Heart left ventricle (tissue), 16 donors: ENCODE measurements around the gene CDA. TPM values are rescaled to one million over a fixed set of nuclear protein-coding genes. Genes with fewer than 3 reads are reported as not detected.
A peak's percentile ranks its signal among the peaks of the same experiment; 100 is the strongest.

Experiments
- ATAC-seq, 4 donors: fragments of 200-7000 bp; cut with Tn5 transposase; one replicate each; pipeline ENCODE4 v1.9.1; 2020 to 2022; ENCODE audit warnings: moderate library complexity in 4 of 4, mild to moderate bottlenecking in 3 of 4, moderate number of reproducible peaks in 1 of 4
- DNase-seq, 5 donors: peaks; one replicate each; pipeline ENCODE4 v3.0.0-alpha.2; 2020
- H3K27ac ChIP-seq, 12 donors: fragments of 200-600 bp; sonication (generic) in 4 of 12; one replicate each; pipeline versions ENCODE4 v1.5.0 to v1.8.0; 2016 to 2022; ENCODE audit warnings: mild to moderate bottlenecking in 2 of 12
- H3K27me3 ChIP-seq, 9 donors: fragments of 200-600 bp; sonication (generic) in 2 of 9; one replicate each; pipeline versions ENCODE4 v1.5.1 to v1.8.0; 2016 to 2022; ENCODE audit warnings: mild to moderate bottlenecking in 3 of 9
- H3K36me3 ChIP-seq, 9 donors: fragments of 200-600 bp; sonication (generic) in 2 of 9; one replicate each; pipeline versions ENCODE4 v1.5.0 to v1.8.0; 2018 to 2022; ENCODE audit warnings: mild to moderate bottlenecking in 2 of 9
- H3K4me1 ChIP-seq, 12 donors: fragments of 200-600 bp; sonication (generic) in 4 of 12; one replicate each; pipeline versions ENCODE4 v1.5.0 to v1.8.0; 2016 to 2022; ENCODE audit warnings: mild to moderate bottlenecking in 3 of 12
- H3K4me3 ChIP-seq, 12 donors: fragments of 200-600 bp; sonication (generic) in 4 of 12; one replicate each; pipeline versions ENCODE4 v1.5.0 to v1.8.0; 2017 to 2022; ENCODE audit warnings: mild to moderate bottlenecking in 9 of 12, moderate library complexity in 4 of 12
- H3K9me3 ChIP-seq, 12 donors: fragments of 200-600 bp; sonication (generic) in 4 of 12; one replicate each; pipeline versions ENCODE4 v1.5.0 to v1.8.0; 2016 to 2022; ENCODE audit warnings: mild to moderate bottlenecking in 1 of 12
- POLR2A ChIP-seq, 2 donors: fragments of 450-650 bp; IDR thresholded peaks; one replicate each; pipeline ENCODE4 v1.6.1; 2017; ENCODE audit warnings: antibody characterized with exemption in 2 of 2, mild to moderate bottlenecking in 2 of 2, moderate library complexity in 2 of 2
- WGBS, 4 donors: extraction: QIAGEN DNeasy Blood & Tissue Kit in 2 of 4; methylation state at CpG; one replicate each; pipeline versions ENCODE4 v1.1.5 to v1.1.7; 2013 to 2018; 5-methylcytosine and 5-hydroxymethylcytosine counted together
- intact Hi-C, 10 donors: fragments of 100-400 bp; cut with DNase I; formaldehyde crosslinking; loops; one replicate each; pipeline versions ENCODE4 v1.11.1 to v1.14.2; 2022
- polyA plus RNA-seq, 2 donors: library from polyadenylated mRNA; stranded (reverse); fragments of 200-250 nt; gene quantifications; one replicate each; pipeline ENCODE4 v1.2.3, GENCODE V29; 2013
- total RNA-seq, 9 donors: library from RNA; depleted of rRNA in 2 of 9; stranded (reverse); fragments of >200 nt in 2 of 9; fragmentation: NEBNext Ultra II Directional in 3 of 9; extraction: Animal tissue kit (Norgen Biotek cat#: 25700) in 3 of 9; gene quantifications; one replicate each; pipeline versions ENCODE4 v1.1.0 to v1.2.4, GENCODE V29; 2016 to 2023
- TF ChIP-seq, protein P1 (sequence below), 12 donors: fragments of 200-600 bp; sonication (generic) in 4 of 12; IDR thresholded peaks; one replicate each; pipeline versions ENCODE4 v1.5.0 to v1.8.0; 2018 to 2022; ENCODE audit warnings: antibody characterized with exemption in 12 of 12, mild to moderate bottlenecking in 5 of 12
- donor health status: ischemic (EF 13 %, LVEDD 7.1; RV severe dilation, severe dysfunction).
- donor health status: healthy with polysubstance abuse.
- donor health status: DM: no; HTN: yes; CAD: no.
- donor health status: DM: no; HTN: no; CAD: no.
- donor health status: ischemic (EF 25% LVEDD 6.9; RV normal size, moderate dysfunction).
- donor health status: ischemic (EF 25% LVEDD 5.7; RV mildly dilated, moderate dysfunction).
- donor health status: healthy.
- donor health status: DM: yes; HTN: yes; CAD: no.
- donor health status: ischemic (EF 35%, LVEDD 5.7; RV mildly dilated, moderate dysfunction).
- donor health status: nonischemic (EF 11% LVEDD 7.7; RV severe dilation, severe dysfunction).
- donor health status: DM: yes; HTN: yes; CAD: no.
- donor health status: PGD.
- donor health status: ischemic (EF 29% LVEDD 5.4; RV normal size, mild dysfunction).
- donor health status: nonischemic (EF 23%, LVEDD 6.1; RV moderate dilation, normal function).

The CDA gene
- total and polyA plus RNA-seq, 11 donors: 0.63 to 7.6 (median 2.9) TPM

- no peaks in the 10 kb centered on the region for H3K9me3 ChIP-seq
- H3K4me3 ChIP-seq: peak within 1 kb of the TSS; percentile 81 to 100 (median 97)
- intact Hi-C loops: loop anchor here in 8 of 10 donors (1.0 to 5.0 kb wide), 8 partner anchors 28 to 126 kb away; partner anchors contain the start of genes CDA (in 1 of the 8), DDOST (in 1 of the 8) and MUL1 (in 1 of the 8)
- peak within 1 kb of the TSS; percentile 89 to 100 (median 96) for H3K27ac ChIP-seq
- no peaks in the 10 kb centered on the region for H3K27me3 ChIP-seq
- H3K4me1 ChIP-seq: peaks cover 0 to 31% (median 15%) of the 10 kb centered on the region in 12 donors
- ATAC-seq (peak; percentile 90 to 94 (median 92)), DNase-seq (peak; percentile 83 to 91 (median 84))
- peaks cover 0 to 25% (median 21%) of the 10 kb centered on the region in 9 donors for H3K36me3 ChIP-seq
- 1 to 3% (median 2%) methylated on average over 49 to 93 of the region's 93 CpGs for WGBS, 4 donors
- TF ChIP-seq POLR2A (IDR thresholded peaks at IDR 0.05): peak; percentile 31 to 91
- TF ChIP-seq, protein P1, sequence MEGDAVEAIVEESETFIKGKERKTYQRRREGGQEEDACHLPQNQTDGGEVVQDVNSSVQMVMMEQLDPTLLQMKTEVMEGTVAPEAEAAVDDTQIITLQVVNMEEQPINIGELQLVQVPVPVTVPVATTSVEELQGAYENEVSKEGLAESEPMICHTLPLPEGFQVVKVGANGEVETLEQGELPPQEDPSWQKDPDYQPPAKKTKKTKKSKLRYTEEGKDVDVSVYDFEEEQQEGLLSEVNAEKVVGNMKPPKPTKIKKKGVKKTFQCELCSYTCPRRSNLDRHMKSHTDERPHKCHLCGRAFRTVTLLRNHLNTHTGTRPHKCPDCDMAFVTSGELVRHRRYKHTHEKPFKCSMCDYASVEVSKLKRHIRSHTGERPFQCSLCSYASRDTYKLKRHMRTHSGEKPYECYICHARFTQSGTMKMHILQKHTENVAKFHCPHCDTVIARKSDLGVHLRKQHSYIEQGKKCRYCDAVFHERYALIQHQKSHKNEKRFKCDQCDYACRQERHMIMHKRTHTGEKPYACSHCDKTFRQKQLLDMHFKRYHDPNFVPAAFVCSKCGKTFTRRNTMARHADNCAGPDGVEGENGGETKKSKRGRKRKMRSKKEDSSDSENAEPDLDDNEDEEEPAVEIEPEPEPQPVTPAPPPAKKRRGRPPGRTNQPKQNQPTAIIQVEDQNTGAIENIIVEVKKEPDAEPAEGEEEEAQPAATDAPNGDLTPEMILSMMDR (IDR thresholded peaks at IDR 0.05): peak; percentile 97 to 100 (median 99)
Observed at GRCh38 chr1:20633190-20634064, 44.5 kb downstream of the CDA start, which contains the start of gene PINK1. TSS of gene PINK1 (plus strand) at chr1:20633458. CDS start at chr1:20633549, 91 bp downstream.

- 3 to 5% (median 3%) methylated on average over 11 of the region's 11 CpGs for WGBS, 4 donors
- intact Hi-C loops: loop anchor here in 7 of 10 donors (1.0 to 5.0 kb wide), 5 partner anchors 27 to 127 kb away; partner anchors contain the start of genes CDA (in 1 of the 7), DDOST (in 1 of the 7) and MUL1 (in 1 of the 7)
- peak overlapping the region; percentile 81 to 100 (median 97) for H3K4me3 ChIP-seq
- peaks cover 0 to 32% (median 28%) of the 10 kb centered on the region in 9 donors for H3K36me3 ChIP-seq
- no peaks in the 10 kb centered on the region for H3K9me3 ChIP-seq
- H3K27ac ChIP-seq: peak overlapping the region in 11 of 12 donors; percentile 89 to 100 (median 97)
- H3K4me1 ChIP-seq: peaks cover 0 to 31% (median 15%) of the 10 kb centered on the region in 12 donors
- ATAC-seq (peak in 3 of 4 donors; percentile 1 to 8 (median 7)), DNase-seq (no peak)
- no peaks in the 10 kb centered on the region for H3K27me3 ChIP-seq
- no peak for TF ChIP-seq POLR2A (IDR thresholded peaks at IDR 0.05)
Observed at GRCh38 chr1:20634065-20634593, 45.2 kb downstream of the CDA start.

DNA sequence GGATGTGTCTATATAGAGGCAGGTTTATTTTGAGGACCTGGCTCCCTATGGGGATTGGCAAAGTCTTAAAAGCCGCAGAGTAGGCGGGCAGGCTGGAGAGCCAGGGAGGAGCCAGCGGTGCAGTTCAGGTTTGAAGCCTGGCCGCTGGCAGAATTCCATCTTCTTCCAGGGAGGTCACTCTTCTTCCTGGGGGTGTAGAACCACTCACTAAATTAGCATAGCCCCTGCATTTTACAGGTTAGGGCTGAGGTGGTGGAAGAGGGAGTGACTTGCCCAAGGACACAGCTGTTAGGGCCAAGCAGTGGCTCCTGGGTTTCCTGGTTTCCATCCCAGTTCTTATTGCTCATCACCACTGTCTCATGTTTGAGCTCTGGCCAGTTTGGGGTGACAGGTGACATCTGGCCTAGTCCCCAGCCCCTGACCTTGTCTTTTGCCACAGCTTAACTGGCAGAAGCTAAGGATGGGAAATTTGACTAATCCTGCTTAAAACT is 45.7 kb downstream of the CDA start:
- ATAC-seq: peak; percentile 35 to 75 (median 67)
- H3K9me3 ChIP-seq: no peaks in the 10 kb centered on the region
- H3K4me1 ChIP-seq: peaks cover 0 to 31% (median 15%) of the 10 kb centered on the region in 12 donors
- TF ChIP-seq, protein P1 (IDR thresholded peaks at IDR 0.05): no peak
- no peak for TF ChIP-seq POLR2A (IDR thresholded peaks at IDR 0.05)
- intact Hi-C loops: loop anchor here in 7 of 10 donors (1.0 to 5.0 kb wide), 5 partner anchors 27 to 127 kb away; partner anchors contain the start of genes CDA (in 1 of the 7), DDOST (in 1 of the 7) and MUL1 (in 1 of the 7)
- H3K27me3 ChIP-seq: no peaks in the 10 kb centered on the region
- H3K36me3 ChIP-seq: peaks cover 0 to 38% (median 33%) of the 10 kb centered on the region in 9 donors
- WGBS, 4 donors: 5 to 9% (median 7%) methylated on average over 4 of the region's 4 CpGs
- H3K27ac ChIP-seq: peak overlapping the region in 11 of 12 donors; percentile 89 to 100 (median 97)
- H3K4me3 ChIP-seq: peak overlapping the region; percentile 81 to 100 (median 97)
- peak in 4 of 5 donors; percentile 42 to 71 (median 55) for DNase-seq

- H3K36me3 ChIP-seq: peaks cover 0 to 60% (median 55%) of the 10 kb centered on the region in 9 donors
- DNase-seq (no peak), ATAC-seq (no peak)
- H3K27me3 ChIP-seq: no peaks in the 10 kb centered on the region
- H3K4me1 ChIP-seq: peaks cover 0 to 31% (median 15%) of the 10 kb centered on the region in 12 donors
- WGBS, 4 donors: 67 to 81% (median 75%) methylated on average over 8 of the region's 8 CpGs
- no peaks in the 10 kb centered on the region for H3K9me3 ChIP-seq
- H3K27ac ChIP-seq: no peak overlapping the region
- H3K4me3 ChIP-seq: no peak overlapping the region
- TF ChIP-seq POLR2A (IDR thresholded peaks at IDR 0.05): no peak
- TF ChIP-seq, protein P1 (IDR thresholded peaks at IDR 0.05): no peak
- intact Hi-C loops: no loop called here
Observed at GRCh38 chr1:20636785-20637347, 48.0 kb downstream of the CDA start.
